HG03045 (cell line): ENCODE data around the gene KLLN.
"Not testable (repeated sequence)": the region's sequence is repeated elsewhere in the genome, so short reads cannot be mapped to it uniquely, and the experiment has no call there.

Experiments used
- ATAC-seq: cut with Tn5 transposase; IDR thresholded peaks from one replicate; pipeline ENCODE4 v1.9.1; 2021; ENCODE audit warnings: mild to moderate bottlenecking, moderate library complexity; ENCODE audit not compliant: unreplicated experiment

The KLLN gene

GRCh38 chr10:87843714-87844113, 19.6 kb downstream of the KLLN start:
- ATAC-seq: no peak

GRCh38 chr10:87842776-87843497, 20.4 kb downstream of the KLLN start:
- ATAC-seq: no peak

GRCh38 chr10:87842220-87842641, 21.1 kb downstream of the KLLN start:
- ATAC-seq: no peak

GRCh38 chr10:87841186-87841585, 22.1 kb downstream of the KLLN start:
- no peak for ATAC-seq

- ATAC-seq: no peak
Measured at GRCh38 chr10:87838650-87839049, 24.7 kb downstream of the KLLN start.

- ATAC-seq: no peak
Measured at GRCh38 chr10:87837445-87837844, 25.9 kb downstream of the KLLN start.

GRCh38 chr10:87836098-87836497, 27.2 kb downstream of the KLLN start:
- ATAC-seq: no peak

- no peak for ATAC-seq
Measured at GRCh38 chr10:87829986-87830729, 33.2 kb downstream of the KLLN start.

GRCh38 chr10:87829051-87829450, 34.3 kb downstream of the KLLN start:
- not testable (repeated sequence) for ATAC-seq

GRCh38 chr10:87827681-87828080, 35.7 kb downstream of the KLLN start:
- ATAC-seq: no peak

- ATAC-seq: no peak
Measured at GRCh38 chr10:87826653-87827052, 36.7 kb downstream of the KLLN start.

- ATAC-seq: no peak
Measured at GRCh38 chr10:87819289-87819585, 44.1 kb downstream of the KLLN start.

GRCh38 chr10:87818505-87819288, 44.6 kb downstream of the KLLN start:
- peak; percentile 48 for ATAC-seq

GRCh38 chr10:87817609-87818504, 45.5 kb downstream of the KLLN start, which contains the start of gene ATAD1:
Gene ATAD1 (minus strand): TSS chr10:87818226. CDS start chr10:87814599, 3,627 bp downstream.
- peak; percentile 84 for ATAC-seq

GRCh38 chr10:87816898-87817608, 46.3 kb downstream of the KLLN start:
- ATAC-seq: no peak

- ATAC-seq: no peak
Measured at GRCh38 chr10:87816163-87816897, 47.0 kb downstream of the KLLN start.
